NAMALWA (cell line): ENCODE results near the gene CTDSPL2.
"Not testable (repeated sequence)": the region's sequence is repeated elsewhere in the genome, so short reads cannot be mapped to it uniquely, and the experiment has no call there.

Experiments
- DNase-seq: peaks from one replicate; pipeline ENCODE4 v3.0.0-alpha.2; 2015; ENCODE audit warnings: low spot score

CTDSPL2 gene

DNA sequence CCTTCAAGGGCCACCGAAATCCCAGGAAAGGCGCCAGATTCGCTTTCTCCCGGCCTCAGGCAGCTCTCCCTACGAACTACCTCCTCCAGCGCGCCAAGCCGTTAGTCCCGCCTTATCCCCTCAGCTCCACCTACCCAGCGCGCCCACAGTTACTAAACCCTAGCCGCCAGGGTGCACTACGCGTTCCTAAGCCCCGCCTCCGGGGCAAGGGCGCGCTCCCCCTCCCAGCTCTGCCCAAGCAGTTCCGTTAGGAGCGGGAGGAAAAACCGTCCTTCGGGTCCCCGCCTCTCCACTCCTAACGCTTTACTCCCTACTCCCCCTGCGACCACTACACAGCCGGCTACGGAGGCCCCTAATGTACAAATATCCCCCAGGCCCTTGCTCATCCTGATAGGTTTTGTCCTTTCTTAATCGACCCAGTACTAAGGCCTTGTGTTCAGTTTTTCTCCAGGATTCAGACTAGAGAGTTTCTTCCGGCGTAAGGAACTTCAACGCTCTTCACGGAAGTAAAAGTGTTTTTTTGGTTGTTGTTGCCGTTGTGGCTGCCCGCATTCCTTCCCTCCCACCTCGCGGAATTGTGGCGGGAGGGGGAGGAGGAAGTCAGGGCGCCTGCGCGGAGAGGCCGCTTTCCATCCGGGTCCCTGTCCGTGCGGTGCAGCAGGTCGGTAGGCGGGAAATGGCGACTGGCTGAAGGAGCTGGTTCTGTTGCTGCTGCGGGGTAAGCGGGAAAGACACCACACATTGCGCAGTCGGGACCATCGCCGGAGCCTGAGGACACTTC is at the start of gene CTDSPL2:
TSS of gene CTDSPL2 (plus strand) at position 655 of the 781 bp plus-strand sequence. CDS start 31,386 bp downstream, outside the sequence.
- peak; percentile 96 for DNase-seq

DNA sequence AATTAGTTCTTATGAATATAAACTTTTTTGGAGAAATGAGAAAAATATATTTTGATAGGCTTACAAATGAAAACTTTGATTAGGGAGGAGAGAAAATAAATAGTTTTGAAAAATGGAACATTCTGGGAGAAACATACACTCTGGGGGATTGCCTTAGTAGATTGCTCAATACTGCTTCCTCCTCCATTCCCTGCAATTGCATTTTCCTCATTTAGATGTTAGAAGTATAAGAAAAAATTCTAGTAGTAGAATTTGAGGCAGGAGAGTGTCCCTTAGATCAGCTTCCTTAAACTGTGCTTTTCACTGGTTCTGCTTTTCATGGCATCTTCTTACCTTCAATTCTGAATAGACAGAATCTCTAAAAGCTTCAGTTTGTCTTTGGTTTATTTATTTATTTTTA is 46.2 kb upstream of the CTDSPL2 start:
- no peak for DNase-seq

DNA sequence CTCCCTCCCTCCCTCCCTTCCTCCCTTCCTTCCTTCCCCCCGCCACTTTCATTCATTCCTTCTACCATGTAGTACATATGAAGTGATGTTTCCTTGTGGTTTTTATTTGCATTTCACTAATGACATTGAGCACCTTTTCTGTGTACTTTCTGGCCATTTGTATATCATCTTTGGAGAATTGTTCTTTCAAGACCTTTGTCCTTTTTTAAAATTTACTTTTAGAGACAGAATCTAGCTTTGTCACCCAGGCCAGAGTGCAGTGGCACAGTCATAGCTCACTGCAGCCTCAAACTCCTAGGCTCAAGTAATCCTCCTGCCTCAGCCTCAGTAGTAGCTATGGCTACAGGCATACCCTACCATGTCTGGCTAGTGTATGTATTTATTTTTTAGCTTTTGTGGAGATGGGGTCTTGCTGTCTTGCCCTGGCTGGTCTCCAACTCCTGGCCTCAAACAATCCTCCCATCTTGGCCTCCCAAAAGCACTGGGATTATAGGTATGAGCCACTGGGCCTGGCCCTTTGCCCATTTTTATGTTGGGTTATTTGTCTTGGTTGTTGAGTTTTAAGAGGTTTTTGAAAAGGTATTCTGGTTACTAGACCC is 42.0 kb upstream of the CTDSPL2 start:
- DNase-seq: no peak

DNA sequence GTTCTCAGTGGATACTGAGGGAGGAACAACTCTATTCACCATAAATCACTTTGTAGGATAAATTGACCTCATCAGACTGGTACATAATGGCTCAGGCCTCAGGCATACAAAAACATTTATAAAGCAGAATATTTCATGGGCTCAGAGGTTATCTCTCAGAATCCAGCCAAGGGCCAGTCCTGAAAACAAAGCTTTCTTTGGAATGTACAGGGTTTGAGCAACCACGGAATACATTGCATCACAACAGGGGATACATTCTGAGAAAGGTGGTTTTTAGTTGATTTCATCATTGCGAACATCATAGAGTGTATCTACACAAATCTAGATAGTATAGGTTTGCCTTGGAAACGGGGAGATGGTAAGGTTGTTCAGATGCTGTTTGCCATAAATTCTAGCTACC is 33.4 kb upstream of the CTDSPL2 start:
- DNase-seq: no peak

DNA sequence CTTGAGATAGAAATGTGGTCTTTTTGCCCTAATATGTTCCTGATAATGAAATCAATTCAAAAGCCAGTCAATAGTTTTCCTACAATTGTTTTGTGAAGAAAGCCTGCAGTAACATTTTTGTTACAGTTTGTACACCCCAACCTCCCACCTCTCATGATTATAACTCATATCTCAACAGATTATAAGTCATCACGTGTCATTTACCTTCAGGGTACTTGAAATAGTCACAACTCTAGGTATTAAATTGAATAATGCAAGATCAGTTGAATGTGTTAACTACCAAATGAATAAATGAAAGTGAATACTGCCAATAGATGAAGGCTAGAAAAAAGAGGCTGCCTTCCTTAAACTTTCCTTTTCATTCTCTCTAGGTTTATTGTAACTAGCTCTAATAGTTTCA is 32.9 kb upstream of the CTDSPL2 start:
- no peak for DNase-seq

DNA sequence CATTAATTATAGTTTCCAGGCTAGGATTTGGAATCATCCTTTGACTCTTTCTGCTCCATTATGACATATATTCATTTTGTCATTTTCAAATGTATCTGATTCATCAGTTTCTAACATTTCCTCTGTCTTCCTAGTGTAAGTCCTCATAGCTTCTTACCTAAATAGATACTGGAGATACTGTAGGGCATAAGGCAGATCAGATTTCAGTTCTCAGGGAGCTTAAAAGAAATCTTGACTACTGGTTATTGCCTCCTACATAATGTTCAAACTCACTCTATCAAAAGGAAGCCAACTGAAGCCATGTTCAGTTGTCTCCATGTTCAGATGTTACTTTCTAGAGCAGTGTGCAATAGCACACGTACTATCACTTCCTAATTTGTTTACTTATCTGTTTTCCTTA is 29.6 kb upstream of the CTDSPL2 start:
- DNase-seq: no peak

DNA sequence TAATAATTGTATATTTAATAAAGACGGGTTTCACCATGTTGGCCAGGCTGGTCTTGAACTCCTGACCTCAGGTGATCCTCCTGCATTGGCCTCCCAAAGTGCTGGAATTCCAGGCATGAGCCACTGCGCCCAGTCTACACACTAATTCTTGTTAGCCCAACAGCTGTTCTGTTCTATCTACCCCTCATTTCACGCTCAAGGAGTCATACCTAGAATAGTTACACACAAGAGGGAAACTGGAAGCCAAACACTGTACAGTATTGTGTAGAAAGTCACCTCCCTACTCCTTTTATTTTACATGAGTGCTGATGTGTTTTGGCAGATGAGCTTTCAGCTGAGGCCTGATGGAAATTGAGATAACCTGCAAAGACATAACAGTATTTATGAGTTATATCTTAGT is 13.4 kb upstream of the CTDSPL2 start:
- no peak for DNase-seq

DNA sequence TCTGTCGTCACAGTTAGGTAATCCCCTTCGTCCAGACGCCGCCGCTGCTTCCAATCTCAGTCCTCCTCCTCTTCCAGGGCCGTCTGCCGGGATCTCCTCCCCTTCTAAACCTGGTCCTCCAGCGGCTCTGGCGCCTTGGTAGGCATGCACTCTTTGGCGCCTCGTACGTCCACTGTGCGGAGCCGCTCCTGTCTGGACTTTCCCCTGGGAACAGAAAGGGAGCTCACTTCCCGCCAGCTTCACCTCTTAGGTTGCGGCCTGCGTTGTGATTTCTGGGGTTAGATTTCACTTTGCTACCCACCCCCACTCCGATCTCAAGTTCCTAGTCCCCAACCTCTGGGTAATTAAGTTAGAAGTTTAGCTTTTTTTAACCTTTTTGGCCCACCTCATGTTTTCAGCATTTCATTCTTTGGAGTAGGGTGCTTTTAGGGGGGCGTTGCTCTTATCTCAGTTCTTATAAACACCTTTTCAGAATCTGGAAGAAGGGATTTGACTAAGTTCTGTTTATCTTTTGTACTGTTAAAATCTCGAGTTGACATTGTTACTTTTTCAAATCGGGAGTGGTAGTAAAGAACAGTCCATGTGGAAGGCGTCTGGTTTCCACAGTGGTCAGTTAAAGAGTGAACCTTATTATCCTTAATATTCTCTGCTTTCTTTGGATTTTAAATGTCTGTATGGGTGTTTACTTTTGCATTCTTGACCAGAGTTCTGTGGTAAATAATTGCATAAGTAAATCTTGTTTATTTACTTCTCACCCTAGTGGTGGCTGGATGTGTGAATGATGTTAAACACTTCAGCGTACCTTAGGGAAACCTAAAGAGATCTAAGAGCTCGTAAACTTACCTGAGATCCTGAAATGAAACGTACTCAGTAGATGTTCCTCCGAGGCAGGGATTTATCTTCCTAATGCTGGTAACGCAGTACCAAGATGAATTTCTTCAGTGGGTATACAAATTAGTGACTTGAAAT is 611 bp downstream of the CTDSPL2 start:
- DNase-seq: peak; percentile 61

DNA sequence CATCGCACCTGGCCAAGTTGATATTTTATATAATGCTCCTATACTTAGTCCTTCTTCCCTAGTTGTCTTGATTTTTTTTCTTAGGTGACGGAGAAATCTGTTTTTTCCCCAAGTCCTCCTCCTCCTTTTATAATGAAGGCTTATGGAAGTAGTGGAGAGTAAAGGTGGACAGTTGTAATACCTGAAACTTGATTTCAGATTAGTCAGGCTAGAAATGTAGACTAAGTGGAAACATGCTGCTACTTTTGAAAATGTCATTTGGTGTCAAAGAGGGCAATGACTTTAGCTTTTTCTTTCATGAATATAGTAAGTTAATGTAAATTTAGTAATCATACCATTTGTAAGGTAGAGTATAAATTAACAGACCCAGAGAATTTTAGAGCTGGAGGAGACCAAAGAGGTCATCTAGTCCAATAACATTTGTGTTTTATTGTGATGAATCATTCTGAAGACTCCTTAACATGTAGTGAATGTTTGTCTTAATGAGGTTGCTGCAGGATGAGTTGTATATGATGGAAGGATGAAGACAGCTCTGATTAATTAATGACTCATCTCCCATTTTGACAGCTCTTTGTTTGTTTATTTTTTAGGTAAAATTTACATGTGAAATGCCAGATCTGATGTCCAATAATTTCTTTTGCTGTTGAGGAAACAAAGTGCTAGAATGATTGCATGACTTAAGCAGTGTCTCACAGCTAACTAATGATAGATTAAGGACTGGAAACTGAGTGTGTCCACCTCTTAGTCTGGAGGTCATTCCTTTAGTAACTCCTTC is 8.7 kb downstream of the CTDSPL2 start:
- DNase-seq: no peak

DNA sequence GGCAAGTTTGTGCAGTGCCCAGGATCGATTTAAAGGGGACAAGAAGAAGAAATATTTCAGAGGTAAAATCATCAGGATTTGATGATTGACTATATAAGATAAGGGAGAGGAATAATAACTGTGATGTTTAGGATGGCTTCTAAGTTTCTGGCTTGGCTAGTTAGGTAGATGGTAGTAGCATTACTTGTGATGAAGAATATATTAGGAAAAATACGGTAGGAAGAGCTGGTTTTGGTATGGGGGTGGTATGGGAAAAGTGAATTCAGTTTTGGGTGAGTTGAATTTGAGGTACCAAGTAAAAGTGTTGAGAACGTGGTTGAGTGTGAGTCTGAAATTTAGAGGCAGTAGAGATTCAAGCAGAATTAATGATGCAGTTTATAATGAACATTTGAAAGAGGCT is 11.0 kb downstream of the CTDSPL2 start:
- DNase-seq: no peak

DNA sequence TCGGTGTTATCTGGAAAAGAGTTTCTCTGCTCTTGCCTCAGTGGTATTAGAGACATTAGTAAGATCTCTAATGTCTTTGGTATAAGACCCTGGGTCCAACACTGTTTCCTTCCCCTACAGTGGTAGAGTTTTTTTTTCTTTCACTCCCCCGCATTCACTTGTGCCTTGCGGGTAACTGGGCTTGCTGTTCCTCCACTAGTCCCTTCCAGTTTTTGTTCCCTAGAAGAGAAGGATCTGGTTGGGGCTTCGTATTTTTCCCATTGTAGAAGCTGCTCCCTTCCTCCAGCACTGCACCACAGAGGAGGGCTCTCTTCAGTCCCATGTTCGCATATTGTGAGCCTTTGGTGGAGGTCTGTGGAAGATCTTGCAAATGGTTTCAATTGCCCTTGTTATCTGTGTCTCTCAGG is 13.7 kb downstream of the CTDSPL2 start:
- no peak for DNase-seq

DNA sequence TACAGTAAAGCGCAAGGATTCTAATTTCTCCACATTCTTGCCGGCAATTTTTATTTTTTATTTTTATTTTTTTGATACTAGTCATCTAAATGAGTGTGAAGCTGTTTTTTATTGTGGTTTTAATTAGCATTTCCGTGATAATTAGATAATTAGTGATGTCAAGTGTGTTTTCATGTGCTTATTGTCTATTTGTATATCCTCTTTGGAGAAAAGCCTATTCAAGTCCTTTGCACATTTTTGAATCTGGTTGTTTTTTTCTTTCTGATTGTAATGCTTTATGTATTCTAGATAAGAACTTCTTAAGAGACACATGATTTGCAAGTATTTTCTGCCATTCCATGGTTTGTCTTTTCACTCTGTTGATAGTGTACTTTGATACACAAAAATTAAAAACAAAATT is 16.1 kb downstream of the CTDSPL2 start:
- DNase-seq: no peak

DNA sequence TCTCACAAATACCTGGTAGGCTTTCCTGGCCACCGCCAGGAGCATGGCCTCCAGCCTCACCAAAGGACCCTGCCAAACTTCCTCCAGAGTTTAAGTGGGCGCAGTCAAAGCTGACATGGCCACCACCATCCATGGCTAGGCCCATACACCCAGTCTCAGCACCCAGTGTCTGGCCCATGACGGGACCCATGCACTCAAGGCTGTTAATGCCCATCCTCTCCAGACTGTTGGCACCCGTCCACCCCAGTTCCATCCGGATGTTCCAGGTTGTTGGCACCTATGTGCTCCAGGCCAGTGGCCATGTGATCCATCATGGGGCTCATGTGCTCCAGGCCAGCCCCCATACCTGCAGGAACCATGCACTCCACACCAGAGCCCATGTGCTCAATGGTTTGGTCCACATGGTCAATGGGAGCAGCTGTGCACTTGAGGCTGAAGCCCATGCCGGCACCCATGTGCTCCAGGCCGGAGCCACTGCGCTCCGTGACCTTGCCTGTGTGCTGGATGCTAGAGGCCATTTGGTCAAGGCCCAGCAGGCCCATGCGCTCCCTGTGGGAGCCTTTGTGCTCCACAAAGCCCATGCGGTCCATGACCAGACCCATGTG is 20.4 kb downstream of the CTDSPL2 start:
- DNase-seq: no peak

DNA sequence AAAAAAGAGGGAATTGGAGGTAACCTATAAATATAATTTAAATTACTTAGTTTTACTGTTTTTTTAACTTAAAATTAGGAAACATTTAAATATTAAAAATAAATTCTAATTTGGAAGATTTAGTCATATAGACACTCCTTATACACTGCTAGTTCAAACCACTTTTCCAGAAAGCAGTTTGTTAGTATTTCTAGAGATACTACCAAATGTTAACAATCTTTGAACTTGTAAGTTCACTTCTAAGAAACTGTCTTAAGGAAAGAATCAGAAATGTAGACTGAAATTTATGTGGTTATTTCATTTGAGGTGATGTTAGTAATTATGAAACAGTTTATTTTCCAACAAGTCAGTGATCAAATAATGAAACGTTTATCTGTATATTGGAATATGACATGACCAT is 22.7 kb downstream of the CTDSPL2 start:
- no peak for DNase-seq

DNA sequence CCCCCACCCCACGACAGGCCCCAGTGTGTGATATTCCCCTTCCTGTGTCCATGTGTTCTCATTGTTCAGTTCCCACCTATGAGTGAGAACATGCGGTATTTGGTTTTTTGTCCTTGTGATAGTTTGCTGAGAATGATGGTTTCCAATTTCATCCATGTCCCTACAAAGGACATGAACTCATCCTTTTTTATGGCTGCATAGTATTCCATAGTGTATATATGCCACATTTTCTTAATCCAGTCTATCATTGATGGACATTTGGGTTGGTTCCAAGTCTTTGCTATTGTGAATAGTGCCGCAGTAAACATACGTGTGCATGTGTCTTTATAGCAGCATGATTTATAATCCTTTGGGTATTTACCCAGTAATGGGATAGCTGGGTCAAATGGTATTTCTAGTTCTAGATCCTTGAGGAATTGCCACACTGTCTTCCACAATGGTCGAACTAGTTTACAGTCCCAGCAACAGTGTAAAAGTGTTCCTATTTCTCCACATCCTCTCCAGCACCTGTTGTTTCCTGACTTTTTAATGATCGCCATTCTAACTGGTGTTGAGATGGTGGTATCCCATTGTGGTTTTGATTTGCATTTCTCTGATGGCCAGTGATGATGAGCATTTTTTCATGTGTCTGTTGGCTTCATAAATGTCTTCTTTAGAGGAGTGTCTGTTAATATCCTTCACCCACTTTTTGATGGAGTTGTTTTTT is 26.3 kb downstream of the CTDSPL2 start:
- DNase-seq: not testable (repeated sequence)

DNA sequence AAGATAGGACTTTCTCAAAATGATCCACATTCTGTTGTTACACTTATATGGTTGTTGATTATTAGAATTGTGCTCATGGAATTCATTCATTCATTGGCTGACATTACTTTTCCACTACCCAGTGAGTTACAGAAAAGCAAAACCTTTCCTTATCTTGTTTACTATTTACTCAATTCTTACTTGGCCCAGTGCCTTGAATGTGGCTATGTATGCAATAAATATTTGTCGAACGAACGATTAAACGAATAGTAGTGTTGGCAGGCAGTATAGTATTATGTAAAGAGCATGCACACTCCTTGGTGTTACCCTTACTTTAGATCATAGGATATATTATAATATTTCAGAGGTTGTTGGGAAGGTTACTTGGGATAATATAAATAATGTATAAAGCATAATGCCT is 31.0 kb downstream of the CTDSPL2 start:
- DNase-seq: no peak

DNA sequence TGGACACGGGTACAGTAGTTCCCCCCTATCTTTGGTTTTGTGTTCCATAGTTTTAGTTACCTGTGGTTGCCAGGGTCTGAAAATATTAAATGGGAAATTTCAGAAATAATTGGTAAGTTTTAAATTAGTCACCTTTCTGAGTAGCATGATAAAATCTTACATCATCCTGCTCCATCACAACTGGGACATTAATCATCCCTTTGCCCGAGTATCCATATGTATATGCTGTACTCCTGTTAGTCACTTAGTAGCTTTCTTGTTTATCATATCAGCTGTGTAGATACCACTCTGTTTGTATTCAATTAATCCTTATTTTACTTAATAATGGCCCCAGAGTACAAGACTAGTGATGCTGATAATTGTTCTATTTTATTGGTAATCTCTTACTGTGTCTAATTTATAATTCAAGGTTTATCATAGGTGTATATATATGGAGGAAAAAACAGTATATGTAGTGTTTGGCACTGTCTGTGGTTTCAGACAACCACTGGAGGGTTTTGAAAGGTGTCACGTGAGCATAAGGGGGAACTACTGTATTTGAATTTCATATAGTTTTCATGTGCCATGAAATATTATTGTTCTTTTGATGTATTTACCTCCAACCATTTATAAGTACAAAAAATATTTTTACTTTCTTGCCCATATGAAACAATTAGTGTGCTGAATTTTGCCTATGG is 41.4 kb downstream of the CTDSPL2 start:
- DNase-seq: no peak

DNA sequence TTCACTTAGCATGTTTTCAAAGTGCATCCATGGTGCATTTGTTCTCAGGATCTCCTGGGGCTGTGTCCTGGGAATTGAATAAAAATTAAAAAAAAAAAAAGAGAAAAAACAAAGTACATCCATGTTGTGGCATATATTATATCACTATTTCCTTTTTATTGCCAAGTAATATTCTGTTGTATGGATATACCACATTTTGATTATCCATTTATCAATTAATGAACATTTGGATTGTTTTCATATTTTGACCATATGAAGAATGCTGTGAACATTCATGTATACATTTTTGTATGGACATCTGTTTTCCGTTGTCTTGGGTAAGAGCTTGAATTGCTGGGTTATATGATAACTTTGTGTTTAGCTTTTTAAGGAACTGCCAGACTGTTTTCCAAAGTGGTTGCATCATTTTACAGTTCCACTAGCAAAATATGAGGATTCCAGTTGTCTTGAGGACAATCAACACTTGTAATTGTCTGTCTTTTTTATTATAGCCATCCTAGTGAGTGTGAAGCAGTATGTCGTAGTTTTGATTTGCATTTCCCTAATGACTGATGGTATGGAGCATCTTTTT is 44.5 kb downstream of the CTDSPL2 start:
- DNase-seq: no peak

DNA sequence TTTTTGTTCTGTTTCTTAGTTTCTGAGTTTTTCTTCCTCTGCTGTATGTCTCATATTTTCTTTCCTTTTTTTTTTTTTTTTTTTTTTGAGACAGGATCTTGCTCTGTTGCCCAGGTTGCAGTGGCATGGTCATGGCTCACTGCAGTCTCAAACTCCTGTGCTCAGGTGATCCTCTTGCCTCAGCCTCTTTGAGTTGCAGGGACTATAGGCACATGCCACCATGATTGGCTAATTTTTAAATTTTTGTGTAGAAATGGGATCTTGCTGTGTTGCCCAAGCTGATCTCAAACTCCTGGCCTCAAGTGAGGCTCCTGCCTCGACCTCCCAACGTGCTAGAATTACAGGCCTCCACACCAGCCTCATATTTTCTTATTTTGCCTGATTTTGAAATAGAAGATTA is 51.9 kb downstream of the CTDSPL2 start:
- no peak for DNase-seq

DNA sequence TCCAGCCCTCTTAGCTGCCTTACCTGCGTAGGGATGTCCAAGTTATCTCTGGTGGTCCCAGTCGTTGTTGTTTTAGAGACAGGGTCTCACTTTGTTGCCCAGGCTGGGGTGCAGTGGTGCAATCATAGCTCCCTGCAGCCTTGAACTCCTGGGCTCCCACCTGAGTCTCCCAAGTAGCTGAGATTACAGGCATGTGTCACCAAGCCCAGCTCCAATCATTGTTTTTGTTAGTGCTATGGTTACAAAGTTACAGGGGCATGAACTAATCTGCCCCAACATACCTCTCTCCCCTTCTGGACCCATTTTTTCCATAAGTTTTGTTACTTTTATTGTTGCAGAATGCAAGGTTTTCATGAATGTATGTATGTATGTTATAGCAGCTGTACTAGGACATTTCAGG is 54.7 kb downstream of the CTDSPL2 start:
- DNase-seq: no peak
